Measurements from ENCODE around the gene SLC39A1. TPM values are rescaled to one million over a fixed set of nuclear protein-coding genes. Genes with fewer than 3 reads are reported as not detected.

The SLC39A1 gene
- total RNA-seq, 1 experiment from 2014 or later = 126 TPM

DNA sequence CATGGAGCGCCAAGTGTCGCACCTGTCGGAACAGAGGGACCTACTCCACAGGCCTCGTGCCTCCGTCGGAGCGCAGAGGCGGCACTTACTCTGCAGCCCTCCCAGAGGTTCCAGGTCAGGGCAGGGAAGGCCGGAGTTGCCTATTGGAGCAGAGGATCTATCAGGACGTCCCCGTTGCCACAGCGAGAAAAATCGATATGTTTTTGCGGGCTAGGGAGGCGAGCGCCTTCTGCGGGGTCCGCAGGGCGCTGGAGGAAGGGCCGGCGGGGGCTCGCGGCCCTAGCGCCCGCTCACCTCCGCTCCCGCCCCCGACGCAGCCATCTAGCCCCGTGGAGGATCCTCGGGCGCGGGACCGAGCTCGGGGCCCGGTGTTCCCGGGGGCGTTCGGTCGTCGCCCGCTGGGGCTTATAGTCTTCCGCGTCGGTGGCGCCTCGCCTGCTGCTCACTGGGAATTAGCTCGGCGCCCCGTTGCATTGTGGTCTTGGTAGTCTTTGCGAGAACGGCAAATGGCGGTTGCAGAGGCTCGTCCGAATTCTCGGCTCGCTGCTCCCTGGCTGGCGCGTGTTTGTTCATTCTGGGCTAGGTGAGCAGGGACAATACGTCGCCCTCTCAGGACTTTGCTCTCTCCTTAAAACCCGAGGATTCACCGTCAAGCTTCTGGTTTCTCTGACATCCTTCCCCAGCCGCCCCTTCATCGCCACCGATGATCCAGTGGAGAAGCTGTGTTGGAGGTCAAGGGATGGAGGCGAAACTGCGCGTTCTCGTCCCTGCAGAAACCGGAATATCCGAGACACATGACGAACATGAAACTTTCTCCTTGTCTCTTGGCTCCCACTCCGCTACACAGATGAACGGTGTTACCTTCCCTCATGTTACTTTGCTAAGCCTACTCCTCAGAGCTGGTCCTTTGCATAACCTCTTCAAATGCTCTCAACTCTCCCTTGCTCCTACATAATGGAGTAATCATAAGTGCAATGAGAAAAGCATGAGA, 14.2 kb upstream of the SLC39A1 start, which contains the start of gene JTB:
TSS of gene JTB (minus strand) at position 425 of the 991 bp plus-strand sequence. CDS start at position 3, 422 bp downstream.
- peak; percentile 68 for DNase-seq (ENCODE audit: low read depth)

DNA sequence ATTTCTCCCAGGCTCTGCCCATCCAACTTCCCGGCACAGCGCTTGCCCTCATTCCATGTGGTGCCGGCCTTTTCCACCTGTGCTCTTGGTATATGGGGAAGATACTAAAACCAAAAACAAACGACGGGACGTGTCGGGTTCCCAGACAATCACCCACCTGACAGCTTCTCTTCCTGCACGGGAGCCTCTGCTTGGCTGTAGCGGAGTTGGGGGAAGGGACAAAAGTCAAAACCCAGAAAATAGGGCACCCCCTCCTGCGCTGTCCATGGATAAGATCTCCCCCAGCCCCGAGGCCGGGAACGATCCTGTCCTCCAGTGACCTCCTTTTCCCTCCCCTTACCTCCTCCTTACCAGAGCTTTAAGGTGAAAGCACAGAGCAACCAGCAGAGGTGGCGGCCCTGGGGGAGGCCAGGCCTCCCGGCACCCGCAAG, 13.5 kb upstream of the SLC39A1 start:
- no peak for DNase-seq (ENCODE audit: low read depth)

- no peak for DNase-seq (ENCODE audit: low read depth)
Observed at GRCh38 chr1:153973525-153973924, 10.2 kb upstream of the SLC39A1 start.

- no peak for DNase-seq (ENCODE audit: low read depth)
Observed at GRCh38 chr1:153973071-153973470, 9.7 kb upstream of the SLC39A1 start.

DNA sequence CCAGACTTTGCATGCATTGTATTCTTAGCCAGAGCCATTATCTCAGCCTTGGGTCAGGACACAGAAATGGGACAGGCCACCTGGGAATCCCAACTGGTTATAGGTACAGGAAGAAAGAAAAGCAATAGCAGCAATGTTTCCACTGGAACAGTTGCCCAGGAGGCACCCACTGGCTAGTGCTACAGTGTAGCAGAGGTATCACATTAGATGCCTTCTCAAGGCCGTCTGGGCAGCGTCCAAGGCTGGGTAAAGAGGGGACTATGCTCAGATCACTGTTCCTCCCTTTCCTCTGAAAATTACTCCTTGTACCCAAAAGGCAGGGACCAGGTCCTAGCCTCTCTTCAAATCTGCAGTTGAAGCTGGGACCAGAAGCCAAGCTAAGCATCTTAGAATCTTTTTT, 7.0 kb upstream of the SLC39A1 start:
- no peak for DNase-seq (ENCODE audit: low read depth)

DNA sequence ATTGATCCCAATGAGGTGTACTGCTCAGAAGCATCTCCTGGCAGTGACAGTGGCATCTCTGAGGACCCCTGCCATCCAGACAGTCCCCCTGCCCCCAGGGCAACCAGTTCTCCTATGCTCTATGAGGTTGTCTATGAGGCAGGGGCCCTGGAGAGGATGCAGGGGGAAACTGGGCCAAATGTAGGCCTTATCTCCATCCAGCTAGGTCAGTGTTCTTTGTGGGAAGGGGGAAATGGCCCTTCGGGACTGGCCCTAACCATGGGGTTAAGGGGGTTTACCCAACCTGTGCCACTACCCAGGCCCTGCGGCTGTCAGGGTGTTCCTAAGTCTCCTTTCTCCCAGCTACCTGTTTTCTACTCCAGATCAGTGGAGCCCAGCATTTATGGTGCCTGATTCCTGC, 5.6 kb upstream of the SLC39A1 start:
- no peak for DNase-seq (ENCODE audit: low read depth)

GRCh38 chr1:153968408-153968807, 5.1 kb upstream of the SLC39A1 start:
- DNase-seq (ENCODE audit: low read depth) = no peak

- DNase-seq (ENCODE audit: low read depth) = no peak
Observed at GRCh38 chr1:153968000-153968363, 4.6 kb upstream of the SLC39A1 start.

- peak; percentile 96 for DNase-seq (ENCODE audit: low read depth)
Observed at GRCh38 chr1:153967107-153967999, 4.0 kb upstream of the SLC39A1 start, which contains the start of gene CREB3L4. Gene CREB3L4 (plus strand): TSS chr1:153967902. CDS start chr1:153968526, 624 bp downstream.

GRCh38 chr1:153963850-153964331, 554 bp upstream of the SLC39A1 start:
- peak; percentile 68 for DNase-seq (ENCODE audit: low read depth)

GRCh38 chr1:153962088-153963029, 978 bp downstream of the SLC39A1 start:
- peak; percentile 52 for DNase-seq (ENCODE audit: low read depth)

- no peak for DNase-seq (ENCODE audit: low read depth)
Observed at GRCh38 chr1:153961421-153961820, 1.9 kb downstream of the SLC39A1 start.

- DNase-seq (ENCODE audit: low read depth) = no peak
Observed at GRCh38 chr1:153960206-153960605, 3.1 kb downstream of the SLC39A1 start.

GRCh38 chr1:153959454-153959853, 3.9 kb downstream of the SLC39A1 start:
- DNase-seq (ENCODE audit: low read depth) = no peak

DNA sequence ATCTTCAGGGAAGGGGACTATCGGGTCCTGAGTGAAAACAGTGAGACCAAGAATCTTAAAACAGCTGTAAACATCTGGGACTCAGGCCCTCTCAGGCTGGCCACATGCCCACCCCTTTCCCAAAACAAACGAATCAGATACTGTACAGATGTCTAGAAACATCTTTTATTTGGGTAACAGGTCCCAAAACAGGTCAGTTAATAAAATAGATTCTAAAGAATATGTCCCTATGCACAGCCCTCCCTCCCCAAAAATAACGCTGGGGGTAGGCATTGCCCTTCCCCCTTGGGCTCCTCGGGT, 4.4 kb downstream of the SLC39A1 start:
- DNase-seq (ENCODE audit: low read depth) = no peak

DNA sequence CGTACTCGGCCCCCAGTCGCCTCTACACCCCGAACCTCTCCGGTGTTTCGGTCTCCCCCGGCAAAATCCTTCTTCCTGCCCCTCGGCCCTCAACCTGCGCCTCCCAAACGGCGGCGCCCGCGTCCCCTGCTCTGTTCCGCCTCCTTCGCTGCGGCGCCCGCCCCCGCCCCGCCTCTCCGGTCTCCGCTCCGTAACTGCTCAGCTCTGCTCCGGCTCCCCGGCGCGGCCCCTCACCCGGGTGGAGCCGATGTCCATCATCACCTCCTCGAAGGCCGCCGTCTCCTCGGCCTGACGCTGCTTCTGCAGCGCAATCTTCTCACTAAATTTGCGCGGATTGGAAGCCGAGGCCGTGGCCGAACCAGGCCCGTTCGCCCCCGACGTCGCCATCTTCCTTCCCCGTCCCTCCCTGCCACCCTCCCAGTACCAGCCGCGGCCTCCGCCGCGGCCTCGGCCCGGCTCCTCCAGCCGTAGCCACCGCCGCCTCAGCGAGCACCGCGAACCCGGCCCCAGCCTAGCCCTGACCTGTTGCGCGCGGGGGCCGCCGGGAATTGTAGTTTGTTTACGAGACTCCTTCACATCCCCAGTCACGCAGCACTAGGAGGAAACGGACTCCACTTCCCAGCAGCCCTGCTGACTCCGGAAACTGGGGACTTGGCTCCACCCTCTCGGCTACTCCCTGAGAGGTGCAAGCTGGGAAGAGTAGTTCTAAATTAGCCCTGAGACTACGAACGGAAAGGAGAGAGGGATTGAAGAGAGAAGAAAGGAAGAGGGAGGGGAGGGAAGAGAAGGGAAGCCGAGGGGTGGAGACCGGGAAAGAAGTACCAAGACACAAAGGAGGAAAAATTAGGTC, 5.0 kb downstream of the SLC39A1 start, which contains the start of gene CRTC2:
TSS of gene CRTC2 (minus strand) at position 502 of the 850 bp plus-strand sequence. CDS start at position 387, 115 bp downstream.
- peak; percentile 98 for DNase-seq (ENCODE audit: low read depth)

DNA sequence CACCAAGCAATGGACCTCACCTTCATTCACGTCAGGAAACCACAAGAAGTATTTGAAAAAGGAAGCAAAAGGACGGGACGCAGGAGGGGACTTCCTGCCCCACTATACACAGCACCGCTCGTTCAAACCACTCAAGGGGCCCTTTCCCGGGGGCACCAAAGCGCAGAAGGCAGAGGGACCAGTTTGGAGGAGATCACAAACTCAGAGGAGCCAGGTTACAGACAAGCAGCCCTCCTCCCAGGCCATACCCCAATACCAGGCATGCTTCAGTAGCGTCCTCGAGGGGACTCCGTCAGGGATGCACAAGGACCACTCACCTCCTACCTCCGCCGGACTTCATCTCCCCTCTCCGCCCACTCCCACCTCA, 5.6 kb downstream of the SLC39A1 start:
- DNase-seq (ENCODE audit: low read depth) = peak; percentile 29

- DNase-seq (ENCODE audit: low read depth) = no peak
Observed at GRCh38 chr1:153956997-153957715, 6.2 kb downstream of the SLC39A1 start.

GRCh38 chr1:153954826-153955225, 8.5 kb downstream of the SLC39A1 start:
- DNase-seq (ENCODE audit: low read depth) = no peak
